Measurements from ENCODE around the gene UMPS.

DNA sequence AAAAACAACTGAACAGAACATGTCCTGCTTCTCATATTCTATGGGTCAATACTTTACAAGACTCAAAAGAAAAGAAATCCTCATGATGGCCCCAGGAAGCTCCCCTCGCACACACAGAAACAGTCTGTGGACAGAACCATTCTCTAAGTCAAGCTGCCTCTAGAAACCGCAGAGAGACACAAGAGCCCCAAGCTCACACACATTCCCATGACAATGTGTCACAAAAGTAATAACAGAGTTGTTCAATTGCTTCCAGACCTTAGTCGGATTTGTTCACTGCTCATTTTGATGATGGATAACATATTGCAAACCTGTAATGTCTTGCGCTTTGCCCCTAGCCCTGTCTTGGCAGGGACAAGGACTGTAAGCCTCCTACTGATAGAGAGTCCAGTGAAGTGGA lies 60.9 kb downstream of the UMPS start:
- TF ChIP-seq POLR2AphosphoS5 (IDR thresholded peaks at IDR 0.05): peak in 1 of 3 donors; percentile 30
- TF ChIP-seq CTCF (IDR thresholded peaks at IDR 0.05): no peak
- no peak for TF ChIP-seq POLR2A (IDR thresholded peaks at IDR 0.05)

All from suprapubic skin (tissue), 4 donors.